Stimulated activated naive CD4-positive, alpha-beta T cell treated with Interleukin-2 at 50 U/mL for 16 hours (primary cell): ENCODE data around the gene CDH5.
"Not testable (repeated sequence)": the region's sequence is repeated elsewhere in the genome, so short reads cannot be mapped to it uniquely, and the experiment has no call there.

Experiments used
- DNase-seq: peaks from one replicate; lab custom pipeline; 2025; lab: John Stamatoyannopoulos, UW

The CDH5 gene, protein sequence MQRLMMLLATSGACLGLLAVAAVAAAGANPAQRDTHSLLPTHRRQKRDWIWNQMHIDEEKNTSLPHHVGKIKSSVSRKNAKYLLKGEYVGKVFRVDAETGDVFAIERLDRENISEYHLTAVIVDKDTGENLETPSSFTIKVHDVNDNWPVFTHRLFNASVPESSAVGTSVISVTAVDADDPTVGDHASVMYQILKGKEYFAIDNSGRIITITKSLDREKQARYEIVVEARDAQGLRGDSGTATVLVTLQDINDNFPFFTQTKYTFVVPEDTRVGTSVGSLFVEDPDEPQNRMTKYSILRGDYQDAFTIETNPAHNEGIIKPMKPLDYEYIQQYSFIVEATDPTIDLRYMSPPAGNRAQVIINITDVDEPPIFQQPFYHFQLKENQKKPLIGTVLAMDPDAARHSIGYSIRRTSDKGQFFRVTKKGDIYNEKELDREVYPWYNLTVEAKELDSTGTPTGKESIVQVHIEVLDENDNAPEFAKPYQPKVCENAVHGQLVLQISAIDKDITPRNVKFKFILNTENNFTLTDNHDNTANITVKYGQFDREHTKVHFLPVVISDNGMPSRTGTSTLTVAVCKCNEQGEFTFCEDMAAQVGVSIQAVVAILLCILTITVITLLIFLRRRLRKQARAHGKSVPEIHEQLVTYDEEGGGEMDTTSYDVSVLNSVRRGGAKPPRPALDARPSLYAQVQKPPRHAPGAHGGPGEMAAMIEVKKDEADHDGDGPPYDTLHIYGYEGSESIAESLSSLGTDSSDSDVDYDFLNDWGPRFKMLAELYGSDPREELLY

DNA sequence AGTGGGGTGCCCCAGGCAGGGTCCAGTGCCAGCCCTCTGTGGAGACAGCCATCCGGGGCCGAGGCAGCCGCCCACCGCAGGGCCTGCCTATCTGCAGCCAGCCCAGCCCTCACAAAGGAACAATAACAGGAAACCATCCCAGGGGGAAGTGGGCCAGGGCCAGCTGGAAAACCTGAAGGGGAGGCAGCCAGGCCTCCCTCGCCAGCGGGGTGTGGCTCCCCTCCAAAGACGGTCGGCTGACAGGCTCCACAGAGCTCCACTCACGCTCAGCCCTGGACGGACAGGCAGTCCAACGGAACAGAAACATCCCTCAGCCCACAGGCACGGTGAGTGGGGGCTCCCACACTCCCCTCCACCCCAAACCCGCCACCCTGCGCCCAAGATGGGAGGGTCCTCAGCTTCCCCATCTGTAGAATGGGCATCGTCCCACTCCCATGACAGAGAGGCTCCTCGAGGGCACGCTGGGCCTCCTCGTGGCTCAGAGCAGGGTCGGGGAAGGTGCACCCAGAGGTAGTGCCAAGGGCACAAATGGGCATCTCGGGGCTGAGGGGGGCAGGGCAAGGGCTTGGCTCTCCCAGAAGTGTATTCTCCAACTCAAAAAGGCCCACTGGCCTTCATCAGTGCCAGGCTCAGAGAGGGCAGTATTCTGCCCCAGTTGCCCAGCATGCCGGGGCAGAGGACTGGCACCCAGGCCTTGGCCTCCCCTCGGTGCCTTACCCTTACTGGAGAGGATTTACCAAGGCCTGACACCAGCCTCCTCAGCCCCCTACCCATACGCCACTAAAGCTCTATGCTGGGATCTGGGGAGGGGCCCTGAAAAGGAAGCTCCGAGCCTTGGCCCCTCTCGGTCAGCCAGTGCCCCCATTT lies at the start of gene CDH5:
Gene CDH5 (plus strand): TSS at position 259 of the 867 bp plus-strand sequence. CDS start 12,647 bp downstream, outside the sequence.
- no peak for DNase-seq

DNA sequence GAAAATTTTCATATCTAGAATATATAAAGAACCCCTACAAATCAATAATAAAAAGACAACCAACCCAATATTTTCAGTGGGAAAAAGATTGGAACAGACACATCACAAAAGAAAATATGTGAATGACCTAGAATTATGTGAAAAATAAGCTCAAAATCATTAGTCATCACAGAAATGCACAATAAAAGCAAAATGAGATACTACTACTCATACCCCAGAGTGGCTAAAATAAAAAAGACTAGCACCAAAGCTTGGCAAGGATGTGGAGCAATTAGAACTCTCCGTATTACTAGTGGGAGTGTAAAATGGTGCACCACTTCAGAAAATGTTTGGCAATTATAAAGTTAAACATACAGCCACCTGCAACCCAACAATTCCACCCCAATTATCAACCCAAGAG lies 48.0 kb upstream of the CDH5 start:
- DNase-seq, result no peak

DNA sequence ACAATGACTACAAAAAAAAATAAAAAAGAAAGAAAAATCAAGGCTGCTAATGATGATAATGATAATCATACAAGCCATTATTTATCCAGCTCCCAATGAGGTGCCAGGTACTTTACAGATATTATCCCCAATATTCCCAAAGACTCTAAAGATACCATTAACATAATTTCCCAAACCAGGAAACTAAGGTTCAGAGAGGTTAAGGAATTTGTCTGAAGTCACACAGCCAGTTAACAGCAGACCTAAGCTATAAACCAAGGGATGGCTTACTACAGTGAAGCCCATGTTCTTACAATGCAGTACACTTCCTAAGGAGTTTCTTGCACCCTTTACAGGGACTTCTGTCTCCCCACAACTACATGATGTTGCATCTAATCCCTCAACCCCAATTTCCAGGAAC lies 45.7 kb upstream of the CDH5 start:
- no peak for DNase-seq

DNA sequence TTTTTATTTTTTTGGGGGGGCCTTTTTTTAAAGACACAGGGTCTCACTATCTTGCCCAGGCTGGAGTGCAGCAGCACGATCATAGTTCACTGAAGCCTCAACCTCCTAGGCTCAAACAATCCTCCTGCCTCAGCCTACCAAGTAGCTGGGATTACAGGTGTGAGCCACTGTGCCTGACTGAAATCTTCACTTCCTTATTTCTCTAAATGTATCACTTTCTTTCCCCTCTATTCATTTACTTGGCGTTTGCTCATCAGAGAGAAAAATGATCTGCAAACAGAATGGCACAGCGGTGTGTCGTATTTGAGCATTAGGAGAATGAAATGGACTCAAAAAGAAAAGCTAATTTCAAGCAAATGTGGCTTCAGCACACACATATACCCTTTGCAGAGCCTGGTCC lies 44.3 kb upstream of the CDH5 start:
- DNase-seq, result no peak

DNA sequence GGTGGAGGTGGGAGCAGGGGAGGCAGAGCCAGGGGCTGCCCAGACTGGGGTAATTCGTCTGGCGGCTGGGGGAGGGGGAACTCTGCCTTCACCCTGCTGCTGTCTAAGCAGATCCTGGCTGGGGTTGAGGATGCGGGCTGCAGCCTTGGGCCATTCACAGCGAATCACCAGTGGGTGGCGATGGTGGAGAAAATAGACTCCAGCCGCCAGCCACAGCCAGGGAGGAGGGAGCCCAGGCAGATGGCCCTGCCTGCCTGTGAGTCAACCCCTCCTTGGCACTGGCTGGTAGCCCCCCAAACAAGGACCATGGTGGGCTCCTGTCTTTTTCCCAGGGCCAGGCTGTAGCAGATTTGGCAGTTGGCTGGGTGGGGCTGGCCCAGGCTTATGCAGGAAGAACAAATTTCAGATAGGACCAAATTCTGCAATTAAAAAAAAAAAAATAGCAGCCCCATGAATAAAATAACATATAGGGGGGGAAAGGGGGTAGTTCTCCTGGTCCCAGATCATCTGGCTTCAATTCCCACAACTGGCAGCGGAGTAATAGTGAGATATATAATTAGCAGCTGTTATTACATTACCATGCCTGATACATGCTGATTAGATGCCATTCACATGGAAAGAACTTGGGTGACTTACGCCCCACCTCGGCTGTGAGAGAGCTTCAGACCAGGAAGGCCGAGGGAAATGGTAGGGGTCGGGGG lies 41.5 kb upstream of the CDH5 start:
- DNase-seq, result no peak

DNA sequence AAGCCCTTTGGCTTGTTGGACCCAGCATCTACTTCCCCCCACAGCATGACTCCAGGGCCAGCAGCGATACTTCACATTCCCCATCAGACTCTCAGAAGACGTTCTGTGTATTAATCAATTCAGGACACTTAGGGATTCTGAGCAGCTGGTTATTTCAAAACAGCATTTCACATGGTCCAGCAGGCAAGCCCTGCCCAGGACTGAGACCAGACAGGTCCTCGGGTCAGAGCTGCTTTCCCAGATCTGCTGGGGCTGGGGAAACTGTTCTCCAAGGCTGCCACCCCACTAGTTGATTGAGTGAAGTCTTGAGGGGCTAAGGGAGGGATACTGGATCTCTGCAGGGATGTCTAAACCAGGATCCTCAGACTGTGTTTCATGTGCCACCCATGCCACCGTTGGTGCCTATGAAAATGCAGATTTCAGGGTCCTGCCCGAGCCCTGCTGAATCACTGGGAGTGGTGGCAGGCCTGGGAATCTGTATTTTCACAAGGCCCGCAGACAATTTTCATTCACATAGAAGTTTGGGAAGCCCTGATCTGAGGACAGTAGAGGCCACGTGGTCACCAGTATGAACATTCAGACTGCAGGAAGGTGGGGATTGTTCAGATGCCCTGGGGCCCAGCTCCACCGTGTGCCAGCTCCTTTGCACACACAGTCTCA lies 40.6 kb upstream of the CDH5 start:
- DNase-seq, result no peak

DNA sequence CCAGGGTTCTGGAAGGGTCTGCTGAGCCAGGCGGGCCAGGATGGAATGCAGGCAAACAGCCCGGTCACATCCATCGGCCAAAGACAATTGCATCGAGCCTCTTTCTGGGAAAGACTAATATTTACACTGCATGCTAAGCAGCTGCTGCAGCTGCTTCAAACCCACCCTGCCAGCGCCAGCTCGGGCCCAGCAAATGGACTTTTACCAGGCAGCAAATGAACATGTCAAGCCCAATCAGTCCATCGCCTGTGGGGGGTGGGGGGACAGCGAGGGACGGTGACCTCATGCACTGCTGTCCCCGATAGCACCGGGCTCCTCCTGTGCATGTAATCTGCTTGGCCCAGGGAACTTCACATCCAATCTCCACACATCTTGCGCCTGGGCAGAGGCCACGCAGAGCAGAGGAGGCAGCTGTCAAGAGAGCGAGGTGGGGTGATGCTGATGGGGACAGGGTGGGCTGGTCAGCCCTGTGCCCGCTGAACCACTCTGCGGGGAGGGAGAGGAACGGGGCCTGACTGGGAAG lies 39.4 kb upstream of the CDH5 start:
- no peak for DNase-seq

DNA sequence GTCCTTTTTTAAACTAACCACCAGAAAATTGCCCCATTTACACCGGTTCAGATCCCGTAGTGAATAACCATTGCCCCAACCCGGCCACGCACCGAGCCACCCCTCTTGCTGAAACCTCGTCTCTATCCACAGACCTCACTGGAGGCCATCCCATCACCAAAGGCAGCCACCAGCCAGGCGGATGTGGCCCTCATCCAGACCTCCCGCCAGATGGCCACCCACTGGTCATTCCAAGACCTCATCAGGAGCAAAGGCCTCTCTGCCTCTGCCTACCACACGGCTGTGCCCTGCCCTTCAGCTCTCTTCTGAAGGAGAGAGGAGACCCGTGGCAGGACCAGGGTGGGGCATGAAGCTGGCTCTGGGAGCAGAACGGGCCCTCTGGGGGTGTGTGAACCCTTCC lies 38.2 kb upstream of the CDH5 start:
- DNase-seq, result no peak

DNA sequence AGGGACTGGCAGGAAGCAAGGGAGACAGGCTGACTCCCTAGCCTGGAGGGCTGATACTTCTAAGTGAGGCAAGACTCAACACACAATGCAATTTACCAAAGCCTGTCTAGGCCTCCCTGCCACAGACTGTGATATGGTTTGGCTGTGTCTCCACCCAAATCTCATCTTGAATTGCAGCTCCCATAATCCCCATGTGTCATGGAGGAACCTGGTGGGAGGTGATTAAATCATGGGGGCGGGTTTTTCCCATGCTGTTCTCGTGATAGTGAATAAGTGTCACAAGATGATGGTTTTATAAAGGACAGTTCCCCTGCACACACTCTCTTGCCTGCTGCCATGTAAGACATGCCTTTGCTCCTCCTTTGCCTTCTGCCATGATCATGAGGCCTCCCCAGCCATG lies 35.0 kb upstream of the CDH5 start:
- DNase-seq, result not testable (repeated sequence)

DNA sequence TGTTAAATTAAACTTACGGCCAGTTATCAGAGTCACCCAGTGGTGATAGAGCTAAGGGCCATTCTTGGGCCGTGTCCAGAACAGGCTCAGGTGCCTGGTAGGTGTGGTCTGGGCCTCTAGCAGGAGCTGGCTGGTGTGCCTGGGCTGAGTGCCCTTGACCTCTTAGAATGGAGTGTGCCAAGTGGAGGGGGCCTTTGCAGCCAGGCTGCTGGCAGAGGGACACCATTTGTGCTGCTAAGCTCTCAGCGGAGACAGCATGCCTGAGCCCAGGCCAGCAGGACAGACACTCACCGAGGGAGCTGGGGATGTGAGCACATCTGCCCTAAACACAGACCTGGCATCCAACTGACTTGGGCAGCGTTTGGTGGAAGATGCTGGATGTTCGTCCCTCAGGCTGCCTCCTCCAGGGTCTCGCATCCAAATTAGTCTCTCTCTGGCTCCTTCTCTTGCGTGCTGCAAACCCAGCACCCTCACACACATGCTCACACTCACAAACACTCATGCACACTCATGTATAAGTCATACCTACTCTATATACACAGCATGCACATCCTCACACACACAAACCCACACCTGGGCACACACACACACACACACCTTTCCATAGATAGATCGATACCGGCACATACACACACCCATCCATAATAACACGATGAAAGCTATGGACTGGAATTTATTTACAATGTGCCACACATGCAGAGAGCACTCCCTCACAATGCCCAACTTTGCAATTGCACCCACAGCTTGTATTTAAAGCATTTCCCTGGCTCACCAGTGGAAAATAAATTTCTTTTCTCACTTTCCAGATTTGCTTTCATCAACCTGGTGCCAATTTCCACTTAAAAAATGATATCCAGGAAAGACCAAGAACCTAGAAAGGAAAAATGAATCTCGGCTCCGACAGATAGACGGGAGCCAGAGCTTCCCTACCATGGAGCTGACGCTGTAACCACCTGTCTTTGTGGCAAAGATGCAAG lies 33.6 kb upstream of the CDH5 start:
- DNase-seq, result no peak

DNA sequence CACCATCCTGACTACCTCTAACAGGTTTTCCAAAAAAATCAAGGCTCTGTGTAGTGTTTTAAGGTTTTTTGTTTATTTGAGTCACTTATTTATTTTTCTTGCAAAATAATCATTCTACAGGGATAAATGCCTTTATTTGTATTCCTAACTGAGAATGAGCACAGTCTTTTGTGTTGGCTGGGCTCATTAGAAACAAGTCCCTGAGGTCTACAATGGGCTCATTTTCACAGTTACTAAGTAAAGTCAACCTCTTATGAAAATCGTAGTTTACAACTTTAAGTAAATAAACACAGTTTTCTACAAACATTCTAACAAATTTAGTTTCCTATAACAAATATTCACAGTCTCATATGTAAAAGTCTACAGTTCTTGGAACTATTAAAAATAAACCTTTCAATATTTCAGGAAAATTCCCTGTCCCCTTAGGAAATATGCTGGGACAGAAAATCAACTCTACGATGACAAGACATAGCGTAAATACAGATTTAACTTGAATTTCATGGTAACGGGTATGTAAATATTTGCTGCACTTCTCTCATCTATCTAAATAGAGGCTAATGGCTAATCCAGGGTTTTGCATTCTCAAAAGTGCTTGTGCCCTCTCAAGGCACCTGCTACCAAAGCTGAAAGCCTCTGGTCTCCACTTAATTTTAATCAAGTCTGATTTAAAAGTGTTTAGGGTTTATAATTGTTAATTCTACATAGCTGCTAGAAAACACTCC lies 31.5 kb upstream of the CDH5 start:
- DNase-seq, result no peak

DNA sequence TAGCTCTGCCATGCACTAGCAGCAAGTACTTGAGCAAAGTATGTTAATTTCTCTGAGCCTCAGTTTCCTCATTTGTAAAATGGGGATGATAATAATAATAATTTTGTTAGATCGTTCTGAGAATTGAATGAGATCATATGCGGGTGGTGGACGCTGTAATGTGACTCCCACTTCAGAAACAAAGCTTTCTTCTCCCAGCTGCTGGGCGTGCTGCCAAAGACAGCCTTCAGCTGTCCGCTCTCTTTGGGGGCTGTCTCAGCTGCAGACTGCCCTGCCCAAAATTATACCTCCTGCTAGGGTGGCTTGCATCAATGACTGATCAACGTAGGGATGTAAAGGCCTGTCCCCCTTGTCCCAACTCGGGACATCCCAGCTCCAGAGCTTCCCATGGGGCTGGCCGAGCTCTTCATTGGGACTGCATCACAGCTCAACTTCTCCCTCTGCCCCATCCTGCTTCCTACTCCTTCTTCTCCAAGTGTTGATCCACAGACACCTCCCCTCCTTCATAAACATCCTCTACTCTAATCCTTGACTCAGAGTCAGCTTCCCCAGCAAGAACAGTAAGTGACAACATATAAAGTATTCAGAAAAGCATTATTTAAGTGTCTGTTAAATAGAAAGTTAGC lies 30.7 kb upstream of the CDH5 start:
- DNase-seq, result no peak

DNA sequence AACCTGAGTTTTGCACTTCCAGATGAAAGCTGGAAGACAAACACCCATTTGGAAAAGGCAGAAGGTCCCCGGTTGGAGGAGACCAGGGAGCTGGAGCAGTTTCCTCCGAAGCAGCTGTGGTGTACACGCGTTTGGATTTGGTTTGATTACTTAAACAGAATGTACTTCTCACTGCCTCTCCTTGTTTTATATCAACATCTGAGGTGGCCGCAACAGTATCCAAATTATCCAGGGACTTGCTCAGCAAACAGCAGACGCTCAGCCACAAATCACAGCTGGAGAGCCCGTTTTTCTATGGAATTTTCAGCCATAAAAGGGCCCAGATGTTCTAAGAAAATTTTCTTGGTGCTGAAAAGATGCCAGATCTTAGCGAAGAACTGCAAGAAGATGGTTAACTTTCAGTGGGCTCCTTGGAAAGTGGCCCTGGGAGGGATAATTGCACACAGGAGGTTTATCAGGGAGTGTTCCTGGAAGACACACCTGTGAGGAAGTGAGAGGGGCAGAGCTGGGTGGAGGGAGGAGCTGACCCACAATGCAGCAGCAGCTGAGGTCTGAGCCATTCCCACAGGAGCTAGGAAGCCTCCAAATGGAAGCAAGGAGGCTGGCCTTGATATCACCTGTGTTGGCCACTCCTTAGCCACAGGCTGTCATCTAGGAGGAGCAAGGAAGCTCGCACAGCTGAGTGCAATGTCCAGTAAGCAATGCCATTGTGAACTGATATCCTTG lies 28.9 kb upstream of the CDH5 start:
- DNase-seq, result no peak

DNA sequence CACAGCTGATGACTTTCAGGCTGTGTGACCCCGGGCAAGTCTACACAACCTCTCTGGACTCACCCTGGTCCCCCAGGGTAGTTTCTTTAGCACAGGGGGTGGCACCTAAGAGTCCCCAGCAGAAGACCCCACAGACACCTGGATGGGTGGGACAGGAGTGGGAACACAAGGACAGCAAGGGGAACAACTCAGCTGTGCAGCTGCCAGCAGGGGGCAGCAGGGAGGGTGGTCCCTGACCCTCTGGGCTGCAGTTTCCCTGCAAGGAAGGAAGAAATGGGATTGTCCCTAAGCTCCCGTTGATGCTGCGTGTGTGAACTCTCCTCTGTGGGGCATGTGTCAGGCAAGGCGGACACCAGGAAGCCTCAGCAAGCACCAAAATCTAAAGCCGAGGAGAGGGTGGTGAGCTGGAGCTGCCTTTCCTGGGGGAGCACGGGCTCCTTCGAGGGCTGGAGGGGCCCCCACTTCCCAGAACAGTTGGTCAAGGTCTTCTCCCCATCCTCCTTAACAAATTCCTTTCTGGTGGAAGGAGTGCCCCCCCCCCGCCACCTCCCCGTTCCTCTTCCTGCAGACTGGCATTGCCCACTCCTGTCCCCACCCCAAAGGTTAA lies 24.1 kb upstream of the CDH5 start:
- no peak for DNase-seq

DNA sequence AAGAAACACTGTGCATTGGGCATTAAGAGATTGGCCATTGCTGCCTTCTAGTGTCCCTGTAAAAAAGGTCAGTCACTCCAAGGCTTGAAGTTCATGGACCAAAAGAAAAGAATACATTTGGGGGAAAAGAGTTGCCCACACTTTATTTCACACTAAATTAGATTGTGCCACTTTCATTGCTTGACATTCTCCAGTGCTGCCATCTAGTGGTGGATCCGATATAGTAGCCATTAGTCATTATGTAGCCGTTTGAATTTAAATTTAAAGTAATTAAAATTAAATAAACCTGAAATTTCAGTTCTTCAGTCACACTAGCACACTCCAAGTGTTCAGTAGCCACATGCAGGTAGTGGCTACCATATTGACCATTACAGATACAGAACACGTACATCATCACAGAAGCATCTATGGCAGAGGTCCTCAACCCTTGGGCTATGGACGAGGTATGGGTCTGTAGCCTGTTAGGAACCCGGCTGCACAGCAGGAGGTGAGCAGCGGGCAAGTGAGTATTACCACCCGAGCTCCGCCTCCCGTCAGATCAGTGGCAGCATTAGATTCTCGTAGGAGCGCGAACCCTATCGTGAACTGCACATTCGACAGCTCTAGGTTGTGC lies 21.9 kb upstream of the CDH5 start:
- DNase-seq, result no peak

DNA sequence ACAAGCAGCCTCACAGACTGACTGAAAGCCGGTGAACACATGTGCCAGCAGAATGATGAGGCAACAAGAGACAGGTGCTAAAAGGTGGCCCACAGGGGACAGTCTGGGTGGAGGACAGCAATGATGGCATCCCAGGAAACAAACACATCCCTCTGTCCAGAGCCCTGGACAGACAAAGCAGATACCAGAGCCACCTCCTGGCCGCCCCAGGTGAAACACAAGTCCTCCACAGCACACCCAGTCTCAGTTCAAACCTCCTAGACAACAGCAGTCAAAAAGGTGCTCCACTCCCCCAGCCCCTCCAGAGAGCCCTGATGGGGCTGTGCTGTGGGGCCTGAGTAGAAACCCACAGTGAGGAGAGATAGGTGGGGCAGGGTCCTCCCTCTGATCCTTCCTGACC lies 20.3 kb upstream of the CDH5 start:
- no peak for DNase-seq

DNA sequence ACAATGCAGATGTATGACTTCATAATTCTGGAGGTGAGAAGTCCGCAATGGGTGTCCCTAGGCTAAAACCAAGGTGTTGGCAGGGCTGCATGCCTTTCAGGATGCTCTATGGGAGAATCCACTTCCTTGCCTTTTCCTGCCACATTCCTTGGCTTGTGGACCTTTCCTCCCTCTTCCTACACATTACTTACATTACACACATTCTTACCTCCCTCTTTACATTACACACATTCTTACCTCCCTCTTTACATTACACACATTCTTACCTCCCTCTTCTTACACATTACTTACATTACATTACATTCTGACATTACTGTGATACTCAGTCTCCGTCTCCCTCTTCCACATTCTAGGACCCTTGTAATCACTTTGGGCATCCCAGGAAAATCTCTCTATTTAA lies 14.2 kb upstream of the CDH5 start:
- no peak for DNase-seq
